Measurements from ENCODE around the gene ARRB1. TPM values are rescaled to one million over a fixed set of nuclear protein-coding genes. Genes with fewer than 3 reads are reported as not detected.

Gene ARRB1
- total and polyA plus RNA-seq, 2 of the 13 experiments (the other 11 are each of a cell fraction or from before 2014, with no cell fraction given): 22.5 to 35.7 TPM

DNA sequence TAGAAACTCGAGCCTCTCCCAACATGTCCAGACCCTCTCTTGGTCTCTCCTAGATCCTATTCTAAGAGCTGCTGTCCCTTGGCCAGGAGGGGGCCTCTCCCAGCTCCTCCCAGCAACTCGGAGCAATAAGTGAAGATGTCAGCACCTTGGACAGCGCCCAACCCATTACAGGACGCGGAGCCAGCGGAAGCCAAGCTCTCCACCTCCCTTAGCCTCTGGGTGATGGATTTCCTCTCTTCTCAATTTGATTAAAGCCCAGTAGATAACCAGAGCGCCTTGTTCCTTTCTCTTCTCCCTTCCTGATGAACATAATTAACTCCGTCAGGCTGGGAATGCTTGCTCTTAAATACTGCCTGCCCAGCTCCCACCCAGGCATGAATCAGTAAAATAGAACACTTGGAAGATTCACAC lies 137.0 kb downstream of the ARRB1 start (continued):
- TF ChIP-seq, protein P1, sequence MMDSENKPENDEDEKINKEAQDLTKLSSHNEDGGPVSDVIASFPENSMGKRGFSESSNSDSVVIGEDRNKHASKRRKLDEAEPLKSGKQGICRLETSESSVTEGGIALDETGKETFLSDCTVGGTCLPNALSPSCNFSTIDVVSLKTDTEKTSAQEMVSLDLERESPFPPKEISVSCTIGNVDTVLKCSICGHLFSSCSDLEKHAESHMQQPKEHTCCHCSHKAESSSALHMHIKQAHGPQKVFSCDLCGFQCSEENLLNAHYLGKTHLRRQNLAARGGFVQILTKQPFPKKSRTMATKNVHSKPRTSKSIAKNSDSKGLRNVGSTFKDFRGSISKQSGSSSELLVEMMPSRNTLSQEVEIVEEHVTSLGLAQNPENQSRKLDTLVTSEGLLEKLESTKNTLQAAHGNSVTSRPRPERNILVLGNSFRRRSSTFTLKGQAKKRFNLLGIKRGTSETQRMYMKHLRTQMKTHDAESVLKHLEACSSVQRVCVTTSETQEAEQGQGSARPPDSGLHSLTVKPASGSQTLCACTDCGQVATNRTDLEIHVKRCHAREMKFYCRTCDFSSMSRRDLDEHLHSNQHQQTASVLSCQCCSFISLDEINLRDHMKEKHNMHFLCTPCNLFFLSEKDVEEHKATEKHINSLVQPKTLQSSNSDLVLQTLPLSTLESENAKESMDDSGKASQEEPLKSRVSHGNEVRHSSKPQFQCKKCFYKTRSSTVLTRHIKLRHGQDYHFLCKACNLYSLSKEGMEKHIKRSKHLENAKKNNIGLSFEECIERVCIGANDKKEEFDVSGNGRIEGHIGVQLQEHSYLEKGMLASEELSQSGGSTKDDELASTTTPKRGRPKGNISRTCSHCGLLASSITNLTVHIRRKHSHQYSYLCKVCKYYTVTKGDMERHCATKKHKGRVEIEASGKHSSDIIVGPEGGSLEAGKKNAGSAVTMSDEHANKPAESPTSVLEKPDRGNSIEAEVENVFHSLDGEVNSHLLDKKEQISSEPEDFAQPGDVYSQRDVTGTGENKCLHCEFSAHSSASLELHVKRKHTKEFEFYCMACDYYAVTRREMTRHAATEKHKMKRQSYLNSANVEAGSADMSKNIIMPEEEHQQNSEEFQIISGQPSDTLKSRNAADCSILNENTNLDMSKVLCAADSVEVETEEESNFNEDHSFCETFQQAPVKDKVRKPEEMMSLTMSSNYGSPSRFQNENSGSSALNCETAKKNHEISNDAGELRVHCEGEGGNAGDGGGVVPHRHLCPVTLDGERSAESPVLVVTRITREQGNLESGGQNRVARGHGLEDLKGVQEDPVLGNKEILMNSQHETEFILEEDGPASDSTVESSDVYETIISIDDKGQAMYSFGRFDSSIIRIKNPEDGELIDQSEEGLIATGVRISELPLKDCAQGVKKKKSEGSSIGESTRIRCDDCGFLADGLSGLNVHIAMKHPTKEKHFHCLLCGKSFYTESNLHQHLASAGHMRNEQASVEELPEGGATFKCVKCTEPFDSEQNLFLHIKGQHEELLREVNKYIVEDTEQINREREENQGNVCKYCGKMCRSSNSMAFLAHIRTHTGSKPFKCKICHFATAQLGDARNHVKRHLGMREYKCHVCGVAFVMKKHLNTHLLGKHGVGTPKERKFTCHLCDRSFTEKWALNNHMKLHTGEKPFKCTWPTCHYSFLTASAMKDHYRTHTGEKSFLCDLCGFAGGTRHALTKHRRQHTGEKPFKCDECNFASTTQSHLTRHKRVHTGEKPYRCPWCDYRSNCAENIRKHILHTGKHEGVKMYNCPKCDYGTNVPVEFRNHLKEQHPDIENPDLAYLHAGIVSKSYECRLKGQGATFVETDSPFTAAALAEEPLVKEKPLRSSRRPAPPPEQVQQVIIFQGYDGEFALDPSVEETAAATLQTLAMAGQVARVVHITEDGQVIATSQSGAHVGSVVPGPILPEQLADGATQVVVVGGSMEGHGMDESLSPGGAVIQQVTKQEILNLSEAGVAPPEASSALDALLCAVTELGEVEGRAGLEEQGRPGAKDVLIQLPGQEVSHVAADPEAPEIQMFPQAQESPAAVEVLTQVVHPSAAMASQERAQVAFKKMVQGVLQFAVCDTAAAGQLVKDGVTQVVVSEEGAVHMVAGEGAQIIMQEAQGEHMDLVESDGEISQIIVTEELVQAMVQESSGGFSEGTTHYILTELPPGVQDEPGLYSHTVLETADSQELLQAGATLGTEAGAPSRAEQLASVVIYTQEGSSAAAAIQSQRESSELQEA (CRISPR knock-in tag; IDR thresholded peaks at IDR 0.05; ENCODE audit: not compliant biosample characterization): no peak
- peak; percentile 82 for TF ChIP-seq PPARG (CRISPR knock-in tag; conservative IDR thresholded peaks at IDR 0.05)
- TF ChIP-seq SMAD9 (CRISPR knock-in tag; IDR thresholded peaks at IDR 0.05): peak; percentile 97
- peak; percentile 99 for TF ChIP-seq SMAD3 (CRISPR knock-in tag; IDR thresholded peaks at IDR 0.05)
- no peak for TF ChIP-seq ZNF207 (IDR thresholded peaks at IDR 0.05; ENCODE audit: borderline replicate concordance)
- TF ChIP-seq ZNF619 (CRISPR knock-in tag; IDR thresholded peaks at IDR 0.05): peak; percentile 34; the same call in 1 of the 2 replicates
- no peak for TF ChIP-seq PTBP1 (IDR thresholded peaks at IDR 0.05; ENCODE audit: low read depth, low read length, poor library complexity, severe bottlenecking)
- TF ChIP-seq, protein P2, sequence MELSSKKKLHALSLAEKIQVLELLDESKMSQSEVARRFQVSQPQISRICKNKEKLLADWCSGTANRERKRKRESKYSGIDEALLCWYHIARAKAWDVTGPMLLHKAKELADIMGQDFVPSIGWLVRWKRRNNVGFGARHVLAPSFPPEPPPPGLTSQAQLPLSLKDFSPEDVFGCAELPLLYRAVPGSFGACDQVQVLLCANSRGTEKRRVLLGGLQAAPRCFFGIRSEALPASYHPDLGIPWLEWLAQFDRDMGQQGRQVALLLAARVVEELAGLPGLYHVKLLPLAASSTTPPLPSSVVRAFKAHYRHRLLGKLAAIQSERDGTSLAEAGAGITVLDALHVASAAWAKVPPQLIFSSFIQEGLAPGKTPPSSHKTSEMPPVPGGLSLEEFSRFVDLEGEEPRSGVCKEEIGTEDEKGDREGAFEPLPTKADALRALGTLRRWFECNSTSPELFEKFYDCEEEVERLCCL (CRISPR knock-in tag; IDR thresholded peaks at IDR 0.05; ENCODE audit: borderline replicate concordance): peak; percentile 90; the same call in 1 of the 2 replicates
- no peak for TF ChIP-seq ZNF703 (CRISPR knock-in tag; IDR thresholded peaks at IDR 0.05; ENCODE audit: borderline replicate concordance)
- TF ChIP-seq FOXA3 (CRISPR knock-in tag; IDR thresholded peaks at IDR 0.05): peak; percentile 70
- TF ChIP-seq NFYB (CRISPR knock-in tag; IDR thresholded peaks at IDR 0.05): 0 out of 2 replicates have a peak, but pooled peaks have one; percentile 31
- TF ChIP-seq, protein P3, sequence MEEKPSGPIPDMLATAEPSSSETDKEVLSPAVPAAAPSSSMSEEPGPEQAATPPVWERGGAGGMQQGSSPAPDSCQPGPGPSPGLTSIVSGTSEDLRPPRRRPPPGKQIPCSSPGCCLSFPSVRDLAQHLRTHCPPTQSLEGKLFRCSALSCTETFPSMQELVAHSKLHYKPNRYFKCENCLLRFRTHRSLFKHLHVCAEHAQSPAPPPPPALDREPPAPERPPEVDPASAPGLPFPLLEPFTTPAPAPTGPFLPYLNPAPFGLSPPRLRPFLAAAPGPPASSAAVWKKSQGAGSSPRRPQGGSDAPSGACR (CRISPR knock-in tag; IDR thresholded peaks at IDR 0.05): no peak
- TF ChIP-seq GATAD1 (CRISPR knock-in tag; IDR thresholded peaks at IDR 0.05): peak; percentile 77
- TF ChIP-seq KDM5A (IDR thresholded peaks at IDR 0.05; ENCODE audit: borderline replicate concordance, low read length): no peak
- TF ChIP-seq ZNF317 (CRISPR knock-in tag; IDR thresholded peaks at IDR 0.05): peak; percentile 82
- TF ChIP-seq ZNF367 (CRISPR knock-in tag; IDR thresholded peaks at IDR 0.05; ENCODE audit: borderline replicate concordance): peak; percentile 84; the same call in 1 of the 2 replicates
- TF ChIP-seq ZNF10 (CRISPR knock-in tag; IDR thresholded peaks at IDR 0.05; ENCODE audit: borderline replicate concordance, low read depth): no peak
- TF ChIP-seq AHR (CRISPR knock-in tag; IDR thresholded peaks at IDR 0.05): peak; percentile 97
- peak; percentile 94 for TF ChIP-seq ETV6 (CRISPR knock-in tag; conservative IDR thresholded peaks at IDR 0.05)
- TF ChIP-seq ZNF737 (CRISPR knock-in tag; IDR thresholded peaks at IDR 0.05; ENCODE audit: borderline replicate concordance): no peak
- peak; percentile 51; the same call in 1 of the 2 replicates for TF ChIP-seq KDM3A (CRISPR knock-in tag; IDR thresholded peaks at IDR 0.05; ENCODE audit: low read depth)
- TF ChIP-seq ZNF530 (CRISPR knock-in tag; IDR thresholded peaks at IDR 0.05; ENCODE audit: low read depth): no peak
